ENCODE data around the gene MBD3L2. TPM values are rescaled to one million over a fixed set of nuclear protein-coding genes. Genes with fewer than 3 reads are reported as not detected.
"Not testable (repeated sequence)": the region's sequence is repeated elsewhere in the genome, so short reads cannot be mapped to it uniquely, and the experiment has no call there.

MBD3L2 gene
- not detected for total RNA-seq
- not detected for polyA plus RNA-seq
- long read RNA-seq, donor 1: 0 reads
- long read RNA-seq, donor 2: 0 reads
- long read RNA-seq, donor 3: 0 reads
- long read RNA-seq, donor 4: 0 reads

GRCh38 chr19:7049021-7049420, at the start of gene MBD3L2:
TSS of gene MBD3L2 (plus strand) at chr19:7049321. CDS start at chr19:7049374, 53 bp downstream.
- DNase-seq; H3K4me1 ChIP-seq (ENCODE audit: control insufficient read depth, insufficient read depth, low read length); ATAC-seq; H3K9me3 ChIP-seq (ENCODE audit: control insufficient read depth, low read length); H3K27ac ChIP-seq (ENCODE audit: low read length); H3K4me3 ChIP-seq (ENCODE audit: low read length); intact Hi-C loops (cut with DNase I); H3K27me3 ChIP-seq (ENCODE audit: control insufficient read depth, insufficient read depth): not testable (repeated sequence)
- WGBS: no CpG with 5 or more reads among the region's 7 CpGs

- 70% methylated on average over 7 of the region's 7 CpGs for WGBS
- no peak overlapping the region for H3K27ac ChIP-seq (ENCODE audit: low read length)
- intact Hi-C loops (cut with DNase I): no loop called here
These were observed 49.2 kb upstream of the MBD3L2 start for GRCh38 chr19:6999933-7000332.

GRCh38 chr19:7000333-7000732, 48.8 kb upstream of the MBD3L2 start:
- Histone ChIP-seq H3K9me3 (ENCODE audit: control insufficient read depth, low read length) (no peaks in the 10 kb centered on the region), H3K27ac (ENCODE audit: low read length) (no peak overlapping the region), H3K4me3 (ENCODE audit: low read length) (no peak overlapping the region), H3K4me1 (ENCODE audit: control insufficient read depth, insufficient read depth, low read length) (no peaks in the 10 kb centered on the region), H3K27me3 (ENCODE audit: control insufficient read depth, insufficient read depth) (no peaks in the 10 kb centered on the region)
- 66% methylated on average over 3 of the region's 3 CpGs for WGBS
- intact Hi-C loops (cut with DNase I): no loop called here
- ATAC-seq: peak in 1 of 2 donors; percentile 60
- DNase-seq: no peak

More at GRCh38 chr19:6999933-7000332, 49.2 kb upstream of the MBD3L2 start:
- ATAC-seq (no peak), DNase-seq (no peak)
- H3K4me1 ChIP-seq (ENCODE audit: control insufficient read depth, insufficient read depth, low read length): no peaks in the 10 kb centered on the region
- no peaks in the 10 kb centered on the region for H3K9me3 ChIP-seq (ENCODE audit: control insufficient read depth, low read length)
- no peak overlapping the region for H3K4me3 ChIP-seq (ENCODE audit: low read length)
- H3K27me3 ChIP-seq (ENCODE audit: control insufficient read depth, insufficient read depth): no peaks in the 10 kb centered on the region

- no peak for ATAC-seq
- Histone ChIP-seq H3K27me3 (ENCODE audit: control insufficient read depth, insufficient read depth) (no peaks in the 10 kb centered on the region), H3K4me3 (ENCODE audit: low read length) (no peak overlapping the region), H3K9me3 (ENCODE audit: control insufficient read depth, low read length) (no peaks in the 10 kb centered on the region), H3K4me1 (ENCODE audit: control insufficient read depth, insufficient read depth, low read length) (no peaks in the 10 kb centered on the region), H3K27ac (ENCODE audit: low read length) (no peak overlapping the region)
- DNase-seq: no peak
- intact Hi-C loops (cut with DNase I): no loop called here
- 67% methylated on average over 1 of the region's 1 CpG for WGBS
These were observed 48.3 kb upstream of the MBD3L2 start for GRCh38 chr19:7000816-7001215.

GRCh38 chr19:7004313-7004931, 44.7 kb upstream of the MBD3L2 start:
- WGBS: 54% methylated on average over 18 of the region's 18 CpGs
- H3K9me3 ChIP-seq (ENCODE audit: control insufficient read depth, low read length): no peaks in the 10 kb centered on the region
- no peaks in the 10 kb centered on the region for H3K4me1 ChIP-seq (ENCODE audit: control insufficient read depth, insufficient read depth, low read length)
- no peak overlapping the region for H3K4me3 ChIP-seq (ENCODE audit: low read length)
- intact Hi-C loops (cut with DNase I): no loop called here
- no peak overlapping the region for H3K27ac ChIP-seq (ENCODE audit: low read length)
- ATAC-seq (no peak), DNase-seq (no peak)
- no peaks in the 10 kb centered on the region for H3K27me3 ChIP-seq (ENCODE audit: control insufficient read depth, insufficient read depth)

GRCh38 chr19:7006135-7006704, 42.9 kb upstream of the MBD3L2 start:
- ATAC-seq (no peak), DNase-seq (no peak)
- Histone ChIP-seq H3K9me3 (ENCODE audit: control insufficient read depth, low read length) (no peaks in the 10 kb centered on the region), H3K4me1 (ENCODE audit: control insufficient read depth, insufficient read depth, low read length) (no peaks in the 10 kb centered on the region), H3K4me3 (ENCODE audit: low read length) (no peak overlapping the region), H3K27ac (ENCODE audit: low read length) (no peak overlapping the region), H3K27me3 (ENCODE audit: control insufficient read depth, insufficient read depth) (no peaks in the 10 kb centered on the region)
- 82% methylated on average over 11 of the region's 11 CpGs for WGBS
- intact Hi-C loops (cut with DNase I): no loop called here

GRCh38 chr19:7007859-7008258, 41.3 kb upstream of the MBD3L2 start:
- 62% methylated on average over 4 of the region's 4 CpGs for WGBS
- no peak for DNase-seq
- intact Hi-C loops (cut with DNase I): no loop called here
- H3K27ac ChIP-seq (ENCODE audit: low read length): no peak overlapping the region
- no peaks in the 10 kb centered on the region for H3K9me3 ChIP-seq (ENCODE audit: control insufficient read depth, low read length)
- H3K4me1 ChIP-seq (ENCODE audit: control insufficient read depth, insufficient read depth, low read length): no peaks in the 10 kb centered on the region
- ATAC-seq: no peak
- H3K4me3 ChIP-seq (ENCODE audit: low read length): no peak overlapping the region
- H3K27me3 ChIP-seq (ENCODE audit: control insufficient read depth, insufficient read depth): no peaks in the 10 kb centered on the region

- Histone ChIP-seq H3K27me3 (ENCODE audit: control insufficient read depth, insufficient read depth) (no peaks in the 10 kb centered on the region), H3K9me3 (ENCODE audit: control insufficient read depth, low read length) (no peaks in the 10 kb centered on the region), H3K4me3 (ENCODE audit: low read length) (no peak overlapping the region), H3K4me1 (ENCODE audit: control insufficient read depth, insufficient read depth, low read length) (no peaks in the 10 kb centered on the region), H3K27ac (ENCODE audit: low read length) (no peak overlapping the region)
- ATAC-seq (no peak), DNase-seq (no peak)
- WGBS: 84% methylated on average over 12 of the region's 12 CpGs
- intact Hi-C loops (cut with DNase I): no loop called here
These were observed 38.2 kb upstream of the MBD3L2 start for GRCh38 chr19:7010722-7011593.

GRCh38 chr19:7013678-7014077, 35.4 kb upstream of the MBD3L2 start:
- 68% methylated on average over 4 of the region's 4 CpGs for WGBS
- intact Hi-C loops (cut with DNase I): no loop called here
- no peak overlapping the region for H3K4me3 ChIP-seq (ENCODE audit: low read length)
- ATAC-seq (no peak), DNase-seq (no peak)
- H3K4me1 ChIP-seq (ENCODE audit: control insufficient read depth, insufficient read depth, low read length): no peaks in the 10 kb centered on the region
- no peak overlapping the region for H3K27ac ChIP-seq (ENCODE audit: low read length)
- no peaks in the 10 kb centered on the region for H3K9me3 ChIP-seq (ENCODE audit: control insufficient read depth, low read length)
- H3K27me3 ChIP-seq (ENCODE audit: control insufficient read depth, insufficient read depth): no peaks in the 10 kb centered on the region

GRCh38 chr19:7018828-7019227, 30.3 kb upstream of the MBD3L2 start:
- no peaks in the 10 kb centered on the region for H3K4me1 ChIP-seq (ENCODE audit: control insufficient read depth, insufficient read depth, low read length)
- H3K27me3 ChIP-seq (ENCODE audit: control insufficient read depth, insufficient read depth): no peaks in the 10 kb centered on the region
- no peaks in the 10 kb centered on the region for H3K9me3 ChIP-seq (ENCODE audit: control insufficient read depth, low read length)
- no peak overlapping the region for H3K27ac ChIP-seq (ENCODE audit: low read length)
- H3K4me3 ChIP-seq (ENCODE audit: low read length): no peak overlapping the region
- no peak for DNase-seq
- WGBS: 70% methylated on average over 6 of the region's 6 CpGs
- ATAC-seq: no peak
- intact Hi-C loops (cut with DNase I): no loop called here

GRCh38 chr19:7021331-7021730, 27.8 kb upstream of the MBD3L2 start, which contains the start of gene MBD3L2B:
TSS of gene MBD3L2B (minus strand) at chr19:7021431. CDS start at chr19:7021397, 34 bp downstream.
- H3K9me3 ChIP-seq (ENCODE audit: control insufficient read depth, low read length); H3K4me1 ChIP-seq (ENCODE audit: control insufficient read depth, insufficient read depth, low read length); H3K4me3 ChIP-seq (ENCODE audit: low read length); DNase-seq; intact Hi-C loops (cut with DNase I); ATAC-seq; H3K27me3 ChIP-seq (ENCODE audit: control insufficient read depth, insufficient read depth); H3K27ac ChIP-seq (ENCODE audit: low read length): not testable (repeated sequence)
- WGBS: no CpG with 5 or more reads among the region's 6 CpGs

All from right cardiac atrium (tissue), 5 donors.